ENCODE data around the gene CCK.

The CCK gene

DNA sequence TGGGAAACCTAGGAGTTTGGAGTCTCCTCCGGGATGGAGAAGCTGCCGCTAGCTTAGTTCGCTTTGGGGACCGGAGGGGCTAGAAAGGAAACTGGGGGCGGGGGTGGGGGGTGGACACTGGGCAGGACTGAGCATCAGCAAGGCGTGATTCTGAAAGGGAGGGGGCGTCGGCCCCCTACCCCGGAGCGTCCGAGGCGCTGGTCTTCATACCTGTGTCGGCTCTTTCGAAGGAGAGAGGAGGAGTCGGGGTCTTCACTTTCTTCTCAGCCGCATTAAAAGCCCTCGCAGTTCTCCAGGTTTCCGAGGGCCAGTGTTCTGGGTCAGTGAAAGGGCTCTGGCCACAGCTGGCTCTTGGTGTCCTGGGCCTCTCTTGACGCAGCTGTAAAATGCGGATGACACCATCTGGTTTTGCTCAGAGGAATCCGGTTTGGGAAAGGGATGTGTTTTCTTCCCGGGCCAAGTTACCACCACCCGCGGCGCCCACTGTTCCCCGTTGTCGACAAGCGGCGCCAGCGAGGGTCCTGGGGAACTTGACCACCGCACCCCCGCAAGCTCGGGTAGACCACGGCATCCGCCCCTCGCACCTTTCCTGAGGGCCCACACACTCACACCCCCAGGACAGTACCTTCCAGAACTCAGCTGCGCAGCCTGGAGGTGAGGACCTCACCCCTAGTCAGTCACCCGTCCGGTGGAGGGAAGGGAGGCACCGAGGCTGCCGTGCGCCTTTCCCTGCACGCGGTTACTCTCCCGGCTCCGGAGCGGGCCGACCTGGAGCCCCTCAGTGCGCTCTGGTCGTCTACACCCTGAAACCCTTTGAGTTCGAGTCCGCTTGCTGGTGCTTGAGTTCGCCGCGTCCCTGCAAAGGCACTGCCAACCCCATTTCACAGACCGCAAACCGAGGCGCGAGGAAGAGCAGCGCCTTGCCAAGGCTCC, 660 bp downstream of the CCK start:
- DNase-seq: no peak

GRCh38 chr3:42264399-42265058, 1.5 kb downstream of the CCK start:
- DNase-seq: no peak

GRCh38 chr3:42263354-42264346, 2.3 kb downstream of the CCK start:
- no peak for DNase-seq

- no peak for DNase-seq
Observed at GRCh38 chr3:42262525-42262924, 3.5 kb downstream of the CCK start.

DNA sequence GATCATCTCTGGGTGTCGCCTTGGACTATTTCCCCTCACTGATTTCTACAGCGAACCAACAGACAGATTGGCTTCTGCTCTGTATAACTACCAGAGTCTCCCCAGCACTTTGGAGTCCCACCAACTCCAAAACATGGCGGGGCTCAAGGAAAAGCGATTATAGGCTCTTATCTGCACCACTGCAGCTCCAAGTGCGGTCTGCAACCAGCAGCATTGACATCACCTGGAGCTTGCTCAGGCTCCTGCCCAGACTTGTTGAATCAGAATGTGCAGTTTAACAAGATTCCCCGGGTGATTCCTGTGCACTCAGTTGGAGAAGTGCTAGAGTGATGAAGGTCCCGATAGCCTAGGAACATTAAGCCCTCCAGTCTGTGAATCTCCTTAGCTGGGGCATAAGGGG, 9.0 kb downstream of the CCK start:
- DNase-seq: no peak

GRCh38 chr3:42256135-42256819, 9.7 kb downstream of the CCK start:
- DNase-seq: no peak

DNA sequence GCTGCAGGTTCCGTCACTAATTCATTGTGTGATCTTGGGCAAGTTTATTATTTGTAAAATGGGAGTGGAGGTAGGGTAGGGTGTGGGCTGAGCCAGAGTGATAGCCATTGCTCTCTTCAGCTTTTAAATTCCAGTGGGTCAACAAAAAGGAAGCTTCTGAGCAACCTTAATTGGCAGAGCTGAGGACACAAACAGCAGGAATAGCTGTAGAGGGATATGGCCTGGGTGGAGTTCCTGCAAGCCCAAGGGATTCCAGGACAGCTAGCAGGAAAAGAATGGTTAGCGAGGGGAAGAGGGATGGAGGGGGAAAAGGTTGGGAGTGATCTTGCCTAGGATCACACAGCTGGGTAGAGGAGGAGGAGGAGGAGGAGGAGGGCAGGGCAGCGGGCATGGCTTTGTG, 11.4 kb downstream of the CCK start:
- DNase-seq: no peak

GRCh38 chr3:42250761-42251160, 15.2 kb downstream of the CCK start:
- DNase-seq: no peak

GRCh38 chr3:42247576-42248027, 18.4 kb downstream of the CCK start:
- no peak for DNase-seq

GRCh38 chr3:42246091-42246490, 19.9 kb downstream of the CCK start:
- DNase-seq: no peak

GRCh38 chr3:42236611-42237010, 29.4 kb downstream of the CCK start:
- no peak for DNase-seq

GRCh38 chr3:42235532-42235931, 30.5 kb downstream of the CCK start:
- DNase-seq: no peak

DNA sequence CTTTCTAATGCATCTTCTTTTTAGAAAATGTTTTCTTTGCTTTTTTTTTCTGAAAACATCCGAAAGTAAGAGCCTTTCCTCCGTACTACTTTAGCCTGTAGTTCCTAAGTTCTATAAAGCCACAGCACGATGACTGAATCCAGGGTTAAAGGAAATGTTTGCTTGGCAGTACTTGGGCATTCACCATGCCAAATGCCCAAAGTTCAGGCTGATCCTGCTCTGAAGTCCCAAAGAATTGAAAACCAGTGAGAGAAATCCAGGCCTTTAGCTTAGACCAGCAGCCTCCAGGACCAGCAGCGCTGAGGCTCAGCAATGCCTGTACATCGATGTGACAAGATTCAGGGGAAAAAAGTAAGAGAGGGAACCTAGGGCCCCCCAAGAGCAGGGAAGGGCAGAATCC, 35.1 kb downstream of the CCK start:
- DNase-seq: no peak

GRCh38 chr3:42229942-42230688, 35.9 kb downstream of the CCK start:
- peak; percentile 24 for DNase-seq

- DNase-seq: no peak
Observed at GRCh38 chr3:42229266-42229941, 36.6 kb downstream of the CCK start.

GRCh38 chr3:42228796-42229195, 37.2 kb downstream of the CCK start:
- DNase-seq: peak; percentile 26

- DNase-seq: no peak
Observed at GRCh38 chr3:42226470-42227425, 39.2 kb downstream of the CCK start.

DNA sequence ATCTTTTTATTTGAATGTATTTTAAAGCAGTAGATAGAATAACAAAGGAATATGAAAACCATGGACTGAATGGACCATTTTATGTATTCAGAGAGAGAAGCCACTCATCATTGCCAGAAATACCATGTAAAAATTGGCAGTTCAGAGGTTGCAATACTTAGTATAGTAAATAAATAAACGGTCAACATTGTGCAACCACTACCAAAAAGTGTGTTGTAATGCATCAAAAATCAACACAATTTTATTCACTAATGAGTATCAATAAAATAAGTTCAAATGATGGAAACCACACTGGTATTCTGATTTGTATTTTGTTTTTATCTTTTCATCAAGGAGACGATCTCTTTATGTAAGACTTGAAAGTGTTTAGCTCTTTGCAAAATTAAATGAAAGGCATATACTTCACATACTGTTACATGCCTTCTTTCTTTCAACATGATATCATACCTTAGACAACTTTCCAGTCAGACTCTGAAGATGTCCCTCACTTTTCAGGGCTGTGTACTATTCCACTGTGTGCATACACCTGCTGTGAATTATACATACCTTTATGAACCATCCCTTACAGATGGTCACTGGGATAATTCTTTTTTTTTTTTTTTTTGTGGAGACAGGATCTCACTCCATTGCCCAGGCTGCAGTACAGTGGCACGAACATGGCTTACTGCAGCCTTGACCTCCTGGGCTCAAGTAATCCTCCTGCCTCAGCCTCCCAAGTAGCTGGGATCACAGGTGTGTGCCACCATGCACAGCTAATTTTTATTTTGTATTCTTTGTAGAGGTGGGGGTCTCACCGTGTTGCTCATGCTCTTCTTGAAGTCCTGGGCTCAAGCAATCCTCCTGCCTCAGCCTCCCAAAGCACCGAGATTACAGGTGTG, 40.3 kb downstream of the CCK start:
- no peak for DNase-seq

All from NCI-H526 treated with DMSO at 0.1 percent for 48 hours (cell line).